Heart right ventricle (tissue), 16 donors: ENCODE data around the gene RNF144A. TPM values are rescaled to one million over a fixed set of nuclear protein-coding genes. Genes with fewer than 3 reads are reported as not detected.

Source experiments
- ATAC-seq, 8 donors: fragments of 200-7000 bp; cut with Tn5 transposase; one replicate each; pipeline ENCODE4 v1.9.1; 2020; ENCODE audit warnings: mild to moderate bottlenecking in 8 of 8, moderate library complexity in 8 of 8, moderate number of reproducible peaks in 1 of 8
- DNase-seq, 2 donors: peaks; one replicate each; pipeline ENCODE4 v3.0.0-alpha.2; 2020
- H3K27ac ChIP-seq, 10 donors: fragments of 200-600 bp; sonication (generic) in 2 of 10; one replicate each; pipeline versions ENCODE4 v1.5.0 to v1.8.0; 2020 to 2022; ENCODE audit warnings: mild to moderate bottlenecking in 3 of 10
- H3K27me3 ChIP-seq, 7 donors: fragments of 200-600 bp; one replicate each; pipeline ENCODE4 v1.8.0; 2021 to 2022; ENCODE audit warnings: mild to moderate bottlenecking in 2 of 7
- H3K36me3 ChIP-seq, 9 donors: fragments of 200-600 bp; sonication (generic) in 1 of 9; one replicate each; pipeline versions ENCODE4 v1.5.0 to v1.8.0; 2020 to 2022; ENCODE audit warnings: mild to moderate bottlenecking in 2 of 9
- H3K4me1 ChIP-seq, 9 donors: fragments of 200-600 bp; sonication (generic) in 1 of 9; one replicate each; pipeline versions ENCODE4 v1.5.0 to v1.8.0; 2020 to 2022; ENCODE audit warnings: mild to moderate bottlenecking in 4 of 9
- H3K4me3 ChIP-seq, 10 donors: fragments of 200-600 bp; sonication (generic) in 2 of 10; one replicate each; pipeline versions ENCODE4 v1.5.0 to v1.8.0; 2020 to 2022; ENCODE audit warnings: mild to moderate bottlenecking in 7 of 10, moderate library complexity in 2 of 10
- H3K9me3 ChIP-seq, 11 donors: fragments of 200-600 bp in 10 of 11; sonication (generic) in 2 of 11; one replicate each; pipeline versions ENCODE4 v1.5.0 to v1.8.0; 2013 to 2022; ENCODE audit warnings: mild to moderate bottlenecking in 2 of 11, control low read depth in 1 of 11, moderate library complexity in 1 of 11
- CTCF ChIP-seq, 9 donors: fragments of 200-600 bp; sonication (generic) in 2 of 9; IDR thresholded peaks; one replicate each; pipeline versions ENCODE4 v1.5.0 to v1.8.0; 2021 to 2022; ENCODE audit warnings: antibody characterized with exemption in 9 of 9, mild to moderate bottlenecking in 5 of 9, moderate library complexity in 1 of 9
- WGBS, 2 donors: extraction: QIAGEN DNeasy Blood & Tissue Kit; methylation state at CpG; one replicate each; pipeline ENCODE4 v1.1.7; 2013; ENCODE audit warnings: inconsistent platforms in 1 of 2; 5-methylcytosine and 5-hydroxymethylcytosine counted together
- intact Hi-C, 10 donors: fragments of 100-400 bp; cut with DNase I; formaldehyde crosslinking; loops; one replicate each; pipeline versions ENCODE4 v1.11.1 to v1.14.2; 2022
- polyA plus RNA-seq, 2 donors: library from polyadenylated mRNA; stranded (reverse); fragments of 200-250 nt; gene quantifications; one replicate each; pipeline ENCODE4 v1.2.3, GENCODE V29; 2013
- total RNA-seq, 10 donors: library from RNA; stranded (reverse); fragmentation: NEBNext Ultra II Directional in 3 of 10; extraction: Animal tissue kit (Norgen Biotek cat#: 25700) in 3 of 10; gene quantifications; one replicate each; pipeline versions ENCODE4 v1.2.1 to v1.2.4, GENCODE V29; 2021 to 2023
- donor health status: Arrhythmogenic right ventricular cardiomyopathy.
- donor health status: ischemic (EF 13 %, LVEDD 7.1; RV severe dilation, severe dysfunction).
- donor health status: healthy with polysubstance abuse.
- donor health status: DM: no; HTN: yes; CAD: no.
- donor health status: DM: no; HTN: no; CAD: no.
- donor health status: ischemic (EF 25% LVEDD 6.9; RV normal size, moderate dysfunction).
- donor health status: ischemic (EF 25% LVEDD 5.7; RV mildly dilated, moderate dysfunction).
- donor health status: healthy.
- donor health status: DM: yes; HTN: yes; CAD: no.
- donor health status: Ischemic cardiomyopathy.
- donor health status: ischemic (EF 35%, LVEDD 5.7; RV mildly dilated, moderate dysfunction).
- donor health status: nonischemic (EF 11% LVEDD 7.7; RV severe dilation, severe dysfunction).
- donor health status: DM: yes; HTN: yes; CAD: no.
- donor health status: PGD.
- donor health status: ischemic (EF 29% LVEDD 5.4; RV normal size, mild dysfunction).
- donor health status: nonischemic (EF 23%, LVEDD 6.1; RV moderate dilation, normal function).

The RNF144A gene
- total and polyA plus RNA-seq, 12 donors: 3.6 to 19.7 (median 11.6) TPM

DNA sequence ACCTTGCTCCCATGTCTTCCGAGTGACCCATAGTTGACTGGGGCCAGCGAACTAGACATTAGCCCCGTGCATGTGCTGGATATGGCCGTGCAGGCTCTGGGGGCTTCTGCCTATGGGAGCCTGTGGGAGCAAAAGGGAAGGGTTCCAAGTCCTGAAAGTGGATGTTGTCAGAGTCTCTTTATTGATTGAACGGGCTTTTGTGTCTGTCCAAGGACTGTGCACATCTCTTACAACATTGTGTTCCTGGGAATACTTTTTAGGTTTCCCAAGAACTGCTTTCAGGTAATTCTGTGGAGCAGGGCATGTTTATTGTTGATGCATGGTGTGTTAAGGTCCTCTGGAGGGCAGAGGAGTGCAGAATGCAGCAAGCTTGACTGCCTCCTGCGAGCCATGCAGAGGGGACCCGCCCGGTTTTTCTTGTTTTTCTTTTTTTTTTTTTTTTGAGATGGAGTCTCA is 5.0 kb downstream of the RNF144A start:
- peaks cover 7 to 91% (median 69%) of the 10 kb centered on the region in 9 donors for H3K4me1 ChIP-seq

GRCh38 chr2:6923319-6923718 is 6.1 kb downstream of the RNF144A start:
- intact Hi-C loops: loop anchor here in 5 of 10 donors (5.0 to 10.0 kb wide), 5 partner anchors 34 to 84 kb away; no protein-coding TSS in a partner anchor
- Histone ChIP-seq H3K36me3 (no peaks in the 10 kb centered on the region), H3K4me1 (peaks cover 11 to 97% (median 77%) of the 10 kb centered on the region in 9 donors), H3K9me3 (no peaks in the 10 kb centered on the region), H3K27me3 (no peaks in the 10 kb centered on the region), H3K27ac (no peak overlapping the region), H3K4me3 (no peak overlapping the region)
- ATAC-seq: peak in 4 of 8 donors; percentile 26 to 44 (median 36)
- 45 to 72% methylated on average over 10 of the region's 10 CpGs for WGBS, 2 donors
- peak in 1 of 2 donors; percentile 47 for DNase-seq
- TF ChIP-seq CTCF (IDR thresholded peaks at IDR 0.05): no peak

More for the DNA sequence above, 5.0 kb downstream of the RNF144A start:
- Histone ChIP-seq H3K27ac (peak overlapping the region in 1 of 10 donors; percentile 59), H3K9me3 (no peaks in the 10 kb centered on the region), H3K27me3 (no peaks in the 10 kb centered on the region), H3K36me3 (no peaks in the 10 kb centered on the region), H3K4me3 (no peak overlapping the region)
- WGBS, 2 donors: 68 to 75% methylated on average over 8 of the region's 8 CpGs
- no peak for DNase-seq
- intact Hi-C loops: loop anchor here in 5 of 10 donors (5.0 to 10.0 kb wide), 5 partner anchors 35 to 85 kb away; no protein-coding TSS in a partner anchor
- ATAC-seq: no peak
- peak in 1 of 9 donors; percentile 15 for TF ChIP-seq CTCF (IDR thresholded peaks at IDR 0.05)

DNA sequence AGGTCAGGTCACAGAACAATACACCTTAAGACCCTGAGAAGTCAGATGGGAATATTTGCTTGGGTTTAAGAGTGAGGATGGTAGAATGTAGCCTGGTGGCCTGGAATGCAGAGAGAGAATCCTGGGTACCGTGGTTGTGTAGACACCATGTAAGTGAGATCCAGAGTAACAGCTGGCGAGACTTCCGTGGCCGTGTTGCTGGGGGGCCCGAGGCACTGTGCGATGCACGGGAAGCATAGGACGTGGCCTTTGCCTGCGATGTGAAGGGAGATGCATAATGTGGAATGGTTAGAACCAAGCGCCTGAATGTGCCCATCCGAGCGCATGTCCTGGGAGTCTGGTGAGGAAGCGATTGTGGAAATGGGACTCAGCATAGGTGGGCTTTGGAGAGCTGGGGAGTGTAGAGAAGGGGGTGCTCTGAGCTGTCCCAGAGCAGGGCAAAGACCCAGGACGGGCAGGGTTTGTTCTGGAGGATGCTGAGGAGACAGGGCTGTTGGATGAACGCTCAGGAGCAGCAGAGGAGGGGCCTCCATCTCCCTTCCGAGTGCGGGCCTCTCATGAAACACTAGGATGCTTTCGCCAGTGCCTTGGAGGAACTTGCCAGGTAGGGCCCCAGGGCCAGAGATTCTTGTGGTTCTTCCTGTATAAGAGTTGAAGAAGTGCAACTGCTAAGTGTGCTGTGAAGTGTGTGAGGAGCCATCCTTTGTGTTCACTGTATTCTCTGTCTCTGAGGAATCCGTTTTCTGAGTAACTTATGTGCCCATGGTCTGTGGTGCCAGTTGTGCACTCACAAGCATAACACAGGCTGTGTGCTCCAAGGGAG is 7.1 kb downstream of the RNF144A start:
- H3K4me3 ChIP-seq: no peak overlapping the region
- TF ChIP-seq CTCF (IDR thresholded peaks at IDR 0.05): no peak
- peak overlapping the region in 1 of 10 donors; percentile 5 for H3K27ac ChIP-seq
- no peaks in the 10 kb centered on the region for H3K27me3 ChIP-seq
- DNase-seq (no peak), ATAC-seq (no peak)
- no peaks in the 10 kb centered on the region for H3K36me3 ChIP-seq
- intact Hi-C loops: loop anchor here in 5 of 10 donors (5.0 to 10.0 kb wide), 5 partner anchors 33 to 83 kb away; no protein-coding TSS in a partner anchor
- WGBS, 2 donors: 91 to 94% methylated on average over 19 of the region's 19 CpGs
- peaks cover 11 to 95% (median 75%) of the 10 kb centered on the region in 9 donors for H3K4me1 ChIP-seq
- no peaks in the 10 kb centered on the region for H3K9me3 ChIP-seq

DNA sequence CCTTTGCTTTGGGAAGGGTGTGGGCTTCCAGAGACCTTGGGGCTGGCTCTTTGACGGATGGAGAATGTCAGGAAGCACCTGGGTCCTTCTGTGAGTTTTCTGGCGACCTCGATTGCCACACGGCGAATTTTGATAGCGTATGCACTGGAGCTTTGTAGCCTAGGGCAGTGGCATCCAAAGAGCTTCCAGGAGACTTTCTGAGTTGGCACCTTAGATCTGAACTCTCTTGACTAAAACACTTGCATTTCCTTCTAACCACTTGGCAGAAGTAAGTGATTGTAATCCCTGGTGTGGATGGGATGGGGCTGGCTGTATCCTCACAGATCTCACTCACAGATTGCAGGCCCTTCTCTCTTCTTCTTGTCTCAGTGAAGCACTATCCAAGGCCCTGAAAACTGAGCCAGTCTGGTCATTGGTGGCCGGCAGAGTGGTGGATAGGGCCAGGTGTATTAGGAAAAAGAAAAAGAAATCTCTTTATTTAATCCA is 7.8 kb downstream of the RNF144A start:
- ATAC-seq (no peak), DNase-seq (no peak)
- intact Hi-C loops: loop anchor here in 5 of 10 donors (5.0 to 10.0 kb wide), 5 partner anchors 32 to 82 kb away; no protein-coding TSS in a partner anchor
- no peak overlapping the region for H3K4me3 ChIP-seq
- TF ChIP-seq CTCF (IDR thresholded peaks at IDR 0.05): no peak
- WGBS, 2 donors: 54% methylated on average over 7 of the region's 7 CpGs
- peaks cover 11 to 95% (median 73%) of the 10 kb centered on the region in 9 donors for H3K4me1 ChIP-seq
- H3K27ac ChIP-seq: peak overlapping the region in 1 of 10 donors; percentile 5
- H3K9me3 ChIP-seq: no peaks in the 10 kb centered on the region
- H3K36me3 ChIP-seq: no peaks in the 10 kb centered on the region
- H3K27me3 ChIP-seq: no peaks in the 10 kb centered on the region
